Ovary (tissue), 9 donors: ENCODE measurements around the gene NTN5. TPM values are rescaled to one million over a fixed set of nuclear protein-coding genes. Genes with fewer than 3 reads are reported as not detected.
A peak's percentile ranks its signal among the peaks of the same experiment; 100 is the strongest.

ENCODE experiments used
- DNase-seq, 5 donors: peaks; one replicate each; pipeline ENCODE4 v3.0.0-alpha.2; 2019 to 2020
- H3K27ac ChIP-seq, 2 donors: fragments of 200-600 bp; one replicate each; pipeline versions ENCODE4 v1.5.1 to v1.8.0; 2019 to 2022
- H3K27me3 ChIP-seq: fragments of 200-600 bp; one replicate; pipeline ENCODE4 v1.8.0; 2022
- H3K36me3 ChIP-seq: fragments of 200-600 bp; sonication (generic); one replicate; pipeline ENCODE4 v1.5.1; 2019
- H3K4me1 ChIP-seq: one replicate; pipeline ENCODE4 v1.8.1; 2013; ENCODE audit warnings: mild to moderate bottlenecking, moderate library complexity; ENCODE audit not compliant: insufficient read depth
- H3K4me3 ChIP-seq: fragments of 200-600 bp; sonication (generic); one replicate; pipeline ENCODE4 v1.5.1; 2017
- H3K9me3 ChIP-seq, 2 donors: fragments of 200-600 bp in 1 of 2; sonication (generic) in 1 of 2; one replicate each; pipeline versions ENCODE4 v1.5.1 to v1.8.1; 2013 to 2019; ENCODE audit warnings: mild to moderate bottlenecking in 1 of 2, moderate library complexity in 1 of 2
- EP300 ChIP-seq: sonication (generic); formaldehyde crosslinking; IDR thresholded peaks from one replicate; pipeline ENCODE4 v1.6.1; 2017; ENCODE audit warnings: antibody characterized with exemption
- POLR2A ChIP-seq: fragments of 450-650 bp; IDR thresholded peaks from one replicate; pipeline ENCODE4 v1.6.1; 2017; ENCODE audit warnings: antibody characterized with exemption, mild to moderate bottlenecking, moderate library complexity
- WGBS, 3 donors: extraction: QIAGEN DNeasy Blood & Tissue Kit in 1 of 3; methylation state at CpG; one replicate each; pipeline versions ENCODE4 v1.1.5 to v1.1.7; 2013 to 2017; 5-methylcytosine and 5-hydroxymethylcytosine counted together
- intact Hi-C, 4 donors: fragments of 100-400 bp; cut with DNase I; formaldehyde crosslinking; loops; one replicate each; pipeline versions ENCODE4 v1.11.0 to v1.15.1; 2022 to 2023
- polyA plus RNA-seq, 2 donors: library from polyadenylated mRNA; stranded (reverse); fragments of 200-250 nt in 1 of 2; fragments of 350-450 nt in 1 of 2; fragmentation: Illumina TruSeq in 1 of 2; extraction: RNeasy Lipid Tissue Mini Kit (QIAGEN cat#74804) in 1 of 2; gene quantifications; one replicate each; pipeline ENCODE4 v1.2.3, GENCODE V29; 2013 to 2014
- total RNA-seq, 7 donors: library from RNA; depleted of rRNA in 2 of 7; stranded (reverse); fragments of >200 nt in 2 of 7; fragmentation: NEBNext Ultra II Directional in 3 of 7; extraction: Animal tissue kit (Norgen Biotek cat#: 25700) in 3 of 7; gene quantifications; one replicate each; pipeline versions ENCODE4 v1.1.0 to v1.2.4, GENCODE V29; 2016 to 2023
- TF ChIP-seq, protein P1 (sequence below), 3 donors: fragments of 450-650 bp in 2 of 3; fragments of 200-600 bp in 1 of 3; IDR thresholded peaks; one replicate each; pipeline versions ENCODE4 v1.5.1 to v1.8.0; 2016 to 2022; ENCODE audit warnings: antibody characterized with exemption in 3 of 3, mild to moderate bottlenecking in 1 of 3
- donor health status: DM: no; HTN: no; CAD: no; lungs with moderate emphysema.
- donor health status: DM: no; HTN: no; CAD: no.
- donor health status: Bipolar disorder and iron deficiency.
- donor health status: DM: yes; HTN: yes; CAD: no.
- donor health status: DM: no; HTN: no; CAD: no.
- donor health status: DM: yes; HTN: yes; CAD: no.

NTN5 gene
- total and polyA plus RNA-seq, 9 donors, result 0.23 to 3.8 (median 2.0) TPM

DNA sequence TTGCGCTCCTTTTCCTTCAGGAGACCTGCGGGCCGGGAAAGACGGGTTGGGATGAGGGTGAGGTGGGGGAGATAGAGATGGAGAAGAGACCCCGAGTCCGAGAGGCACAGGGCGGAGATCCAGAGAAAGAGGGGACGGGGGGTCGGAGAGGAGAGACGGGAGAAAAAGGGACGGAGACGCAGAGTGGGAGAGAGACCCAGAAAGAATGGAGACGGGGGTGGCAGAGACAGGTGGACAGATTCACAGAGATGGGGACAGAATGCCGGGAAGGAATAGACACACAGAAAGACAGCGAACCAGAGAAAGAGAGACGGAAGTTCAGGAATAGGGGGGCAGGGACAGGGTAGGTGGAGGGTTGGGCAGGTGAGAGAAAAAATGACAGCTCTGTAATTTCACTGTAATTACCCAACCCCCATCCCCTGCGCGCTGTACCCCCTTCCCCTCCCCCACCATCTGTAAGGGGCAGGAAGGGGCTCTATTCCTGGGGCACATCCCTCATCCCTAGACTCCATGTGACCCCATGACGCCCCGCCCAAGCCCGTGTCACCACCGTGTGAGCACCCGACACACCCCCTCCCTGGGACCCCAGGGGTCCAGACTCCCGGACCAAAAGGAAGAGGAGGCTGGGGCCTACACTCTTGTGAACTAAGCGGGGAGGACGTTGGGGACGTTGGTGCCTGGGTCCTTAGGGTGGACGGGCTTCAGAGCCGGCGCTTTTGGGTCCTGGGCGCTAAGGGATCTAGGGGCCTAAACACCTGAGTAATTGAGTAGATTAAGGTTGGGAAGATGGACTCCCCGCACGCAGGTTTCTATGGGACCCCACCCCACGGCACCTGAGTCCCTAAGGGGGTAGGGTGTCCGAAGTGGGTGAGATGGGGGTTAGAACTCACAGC is 36.6 kb downstream of the NTN5 start:
- H3K27me3 ChIP-seq, result no peaks in the 10 kb centered on the region
- peak; percentile 71 to 78 (median 76) for DNase-seq
- peaks cover 13% of the 10 kb centered on the region for H3K4me1 ChIP-seq
- peak overlapping the region; percentile 89 to 93 for H3K27ac ChIP-seq
- intact Hi-C loops, result no loop called here
- peak overlapping the region; percentile 60 for H3K4me3 ChIP-seq
- TF ChIP-seq POLR2A, result no peak
- no peak for TF ChIP-seq EP300
- TF ChIP-seq, protein P1, sequence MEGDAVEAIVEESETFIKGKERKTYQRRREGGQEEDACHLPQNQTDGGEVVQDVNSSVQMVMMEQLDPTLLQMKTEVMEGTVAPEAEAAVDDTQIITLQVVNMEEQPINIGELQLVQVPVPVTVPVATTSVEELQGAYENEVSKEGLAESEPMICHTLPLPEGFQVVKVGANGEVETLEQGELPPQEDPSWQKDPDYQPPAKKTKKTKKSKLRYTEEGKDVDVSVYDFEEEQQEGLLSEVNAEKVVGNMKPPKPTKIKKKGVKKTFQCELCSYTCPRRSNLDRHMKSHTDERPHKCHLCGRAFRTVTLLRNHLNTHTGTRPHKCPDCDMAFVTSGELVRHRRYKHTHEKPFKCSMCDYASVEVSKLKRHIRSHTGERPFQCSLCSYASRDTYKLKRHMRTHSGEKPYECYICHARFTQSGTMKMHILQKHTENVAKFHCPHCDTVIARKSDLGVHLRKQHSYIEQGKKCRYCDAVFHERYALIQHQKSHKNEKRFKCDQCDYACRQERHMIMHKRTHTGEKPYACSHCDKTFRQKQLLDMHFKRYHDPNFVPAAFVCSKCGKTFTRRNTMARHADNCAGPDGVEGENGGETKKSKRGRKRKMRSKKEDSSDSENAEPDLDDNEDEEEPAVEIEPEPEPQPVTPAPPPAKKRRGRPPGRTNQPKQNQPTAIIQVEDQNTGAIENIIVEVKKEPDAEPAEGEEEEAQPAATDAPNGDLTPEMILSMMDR (IDR thresholded peaks at IDR 0.05), result no peak
- no peaks in the 10 kb centered on the region for H3K9me3 ChIP-seq
- WGBS, 3 donors, result 1 to 2% (median 1%) methylated on average over 35 of the region's 35 CpGs
- H3K36me3 ChIP-seq, result no peaks in the 10 kb centered on the region

DNA sequence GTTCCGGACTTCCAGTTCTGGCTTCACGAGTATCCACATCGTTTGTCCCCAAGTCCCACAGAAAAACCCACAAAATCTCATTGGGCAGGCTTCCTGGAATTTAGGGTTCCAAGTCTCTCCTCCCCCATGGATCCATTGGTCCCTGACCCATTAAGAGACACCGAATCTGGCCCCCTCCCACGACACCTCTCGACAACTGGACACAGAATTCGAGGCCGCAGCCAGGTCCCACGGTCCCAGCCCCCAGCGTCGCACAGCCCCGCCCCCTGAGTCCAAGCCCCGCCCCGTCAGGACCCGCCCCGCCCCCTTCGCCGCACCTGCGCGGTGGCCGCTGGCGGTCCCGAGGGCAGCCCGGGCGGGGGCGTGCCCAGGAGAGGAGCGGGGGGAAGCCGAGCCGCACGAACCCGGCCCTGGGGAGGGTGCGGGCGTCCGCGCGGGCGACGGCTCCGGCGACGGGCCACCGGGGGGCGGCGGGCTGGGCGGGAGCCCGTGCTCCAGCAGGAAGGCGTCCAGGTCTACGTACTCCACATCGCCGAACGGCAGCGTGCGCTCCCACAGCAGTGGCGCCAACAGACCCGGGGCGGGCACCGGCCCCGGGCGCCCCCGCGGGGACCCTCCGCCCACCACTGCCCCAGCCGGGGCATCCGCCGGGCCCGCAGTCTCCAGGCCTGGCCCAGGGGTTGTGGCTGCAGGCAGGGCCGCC is 37.4 kb downstream of the NTN5 start:
- Histone ChIP-seq H3K27me3 (no peaks in the 10 kb centered on the region), H3K9me3 (no peaks in the 10 kb centered on the region), H3K36me3 (no peaks in the 10 kb centered on the region), H3K4me1 (peaks cover 20% of the 10 kb centered on the region), H3K27ac (peak overlapping the region; percentile 89 to 93), H3K4me3 (peak overlapping the region; percentile 60)
- intact Hi-C loops, result no loop called here
- peak; percentile 82 to 88 (median 84) for DNase-seq
- WGBS, 3 donors, result 1 to 2% (median 2%) methylated on average over 32 to 67 of the region's 67 CpGs
- TF ChIP-seq POLR2A (peak; percentile 48), EP300 (no peak)
- TF ChIP-seq, protein P1 (IDR thresholded peaks at IDR 0.05), result no peak

DNA sequence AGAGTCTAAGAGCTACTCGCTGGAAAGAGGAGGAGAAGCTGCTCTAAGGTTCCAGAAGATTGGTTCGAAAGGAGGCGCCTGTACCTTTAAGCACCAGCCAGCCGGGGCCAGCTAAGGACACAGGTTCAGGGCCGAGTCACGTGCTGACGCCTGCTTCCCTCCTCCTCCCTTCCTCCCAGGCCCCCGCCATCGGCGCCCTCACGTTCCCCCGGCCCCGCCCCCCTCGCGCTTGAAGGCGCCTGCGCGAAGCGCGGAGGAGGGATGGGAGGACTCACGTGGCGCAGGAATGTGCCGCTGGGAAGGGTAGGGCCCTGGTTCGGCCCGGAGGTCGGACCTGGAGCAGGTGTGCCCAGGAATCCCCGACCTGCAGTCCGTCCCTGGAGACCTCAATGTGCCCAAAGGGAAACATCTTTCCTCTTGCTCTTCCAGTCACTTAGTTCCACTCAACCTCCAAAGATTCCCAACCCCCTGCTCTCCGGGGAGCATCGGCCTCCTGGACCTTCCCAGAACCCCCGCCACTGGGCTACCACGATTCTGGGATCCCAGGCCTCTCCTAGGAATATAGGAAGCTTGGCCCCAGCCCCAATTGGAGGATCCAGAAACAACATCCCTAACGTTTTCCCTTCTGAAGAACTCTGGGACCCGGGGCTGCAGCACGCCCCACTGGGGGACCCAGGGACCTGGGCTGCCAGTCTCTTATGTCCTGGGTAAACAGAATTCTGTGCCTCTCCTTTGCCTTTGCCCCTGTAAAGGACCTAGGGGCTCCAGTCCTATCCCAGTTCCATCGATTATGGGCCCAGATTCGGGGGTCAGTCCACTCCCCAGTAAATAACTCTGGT is 38.2 kb downstream of the NTN5 start:
- Histone ChIP-seq H3K27me3 (no peaks in the 10 kb centered on the region), H3K9me3 (no peaks in the 10 kb centered on the region), H3K4me1 (peaks cover 22% of the 10 kb centered on the region), H3K4me3 (peak overlapping the region; percentile 38), H3K27ac (peak overlapping the region; percentile 89 to 93), H3K36me3 (no peaks in the 10 kb centered on the region)
- WGBS, 3 donors, result 3 to 8% (median 5%) methylated on average over 22 to 37 of the region's 37 CpGs
- peak; percentile 98 to 99 (median 98) for DNase-seq
- intact Hi-C loops, result no loop called here
- TF ChIP-seq EP300, result peak; percentile 27
- TF ChIP-seq POLR2A, result peak; percentile 77
- TF ChIP-seq, protein P1 (IDR thresholded peaks at IDR 0.05), result no peak

DNA sequence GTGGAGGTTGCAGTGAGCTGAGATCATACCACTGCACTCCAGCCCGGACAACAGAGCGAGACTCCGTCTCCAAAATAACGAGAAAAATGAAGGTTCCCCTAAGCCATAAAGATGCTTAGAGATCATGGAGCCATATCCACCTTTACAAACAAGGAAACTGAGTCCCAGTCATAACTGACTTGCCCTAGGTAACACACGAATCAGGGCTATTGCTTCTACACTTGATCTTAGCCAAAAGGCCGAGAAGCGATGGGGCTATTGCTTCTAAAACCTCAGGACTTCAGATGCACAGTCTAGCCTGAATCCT is 38.8 kb downstream of the NTN5 start:
- Histone ChIP-seq H3K4me1 (peaks cover 25% of the 10 kb centered on the region), H3K4me3 (peak overlapping the region; percentile 26), H3K27ac (peak overlapping the region; percentile 65 to 80), H3K9me3 (no peaks in the 10 kb centered on the region), H3K36me3 (no peaks in the 10 kb centered on the region), H3K27me3 (no peaks in the 10 kb centered on the region)
- TF ChIP-seq POLR2A, result no peak
- no peak for TF ChIP-seq EP300
- TF ChIP-seq, protein P1 (IDR thresholded peaks at IDR 0.05), result no peak
- intact Hi-C loops, result no loop called here
- WGBS, 3 donors, result 13 to 21% (median 19%) methylated on average over 7 of the region's 7 CpGs
- no peak for DNase-seq
